ENCODE data around the gene MARCHF5.

- TF ChIP-seq CTCF (IDR thresholded peaks at IDR 0.05) (no peak), POLR2A (IDR thresholded peaks at IDR 0.05) (no peak)
Observed at GRCh38 chr10:92384741-92385140, 93.8 kb downstream of the MARCHF5 start.
